ENCODE results near the gene ARMC12. TPM values are rescaled to one million over a fixed set of nuclear protein-coding genes. Genes with fewer than 3 reads are reported as not detected.

ARMC12 gene
- total and polyA plus RNA-seq, 2 experiments from 2014 or later: 0.90 to 0.94 TPM

- H3K27me3 ChIP-seq (ENCODE audit: insufficient read depth): no peaks in the 10 kb centered on the region
- no peak overlapping the region for H3K4me2 ChIP-seq
- H3F3A ChIP-seq (replicated peaks; ENCODE audit: low read depth): peaks cover 4% of the 10 kb centered on the region; the same call in 1 of the 2 replicates
- no peaks in the 10 kb centered on the region for H3K36me3 ChIP-seq (ENCODE audit: insufficient read depth)
- no peaks in the 10 kb centered on the region for H3K9me2 ChIP-seq (ENCODE audit: insufficient read depth)
- ATAC-seq: no peak
- DNase-seq (ENCODE audit: low spot score): no peak
- H3K9me3 Mint-ChIP-seq: no peaks in the 10 kb centered on the region; the same call in 2 of the 3 replicates
- H3K4me1 ChIP-seq (ENCODE audit: insufficient read depth): no peaks in the 10 kb centered on the region
- no peak overlapping the region for H3K4me3 ChIP-seq
- H3K27ac ChIP-seq (ENCODE audit: low read depth): no peak overlapping the region
- H3K4me3 Mint-ChIP-seq: no peak overlapping the region
- H2AFZ ChIP-seq: no peak overlapping the region
- no peaks in the 10 kb centered on the region for H4K20me1 ChIP-seq (replicated peaks; ENCODE audit: insufficient read depth)
- TF ChIP-seq EZH2 (IDR thresholded peaks at IDR 0.05; ENCODE audit: low read depth, unreplicated experiment) (no peak), EZH2phosphoT487 (IDR thresholded peaks at IDR 0.05; ENCODE audit: unreplicated experiment) (no peak), CREB1 (CRISPR knock-in tag; IDR thresholded peaks at IDR 0.05; ENCODE audit: low read depth) (no peak), ZNF114 (CRISPR knock-in tag; IDR thresholded peaks at IDR 0.05) (no peak), ZNF462 (CRISPR knock-in tag; IDR thresholded peaks at IDR 0.05) (no peak), ZNF331 (CRISPR knock-in tag; IDR thresholded peaks at IDR 0.05; ENCODE audit: low read depth) (no peak), JUNB (IDR thresholded peaks at IDR 0.05; ENCODE audit: unreplicated experiment) (no peak), NANOG (IDR thresholded peaks at IDR 0.05; ENCODE audit: borderline replicate concordance) (no peak)
- TF ChIP-seq, protein P1, sequence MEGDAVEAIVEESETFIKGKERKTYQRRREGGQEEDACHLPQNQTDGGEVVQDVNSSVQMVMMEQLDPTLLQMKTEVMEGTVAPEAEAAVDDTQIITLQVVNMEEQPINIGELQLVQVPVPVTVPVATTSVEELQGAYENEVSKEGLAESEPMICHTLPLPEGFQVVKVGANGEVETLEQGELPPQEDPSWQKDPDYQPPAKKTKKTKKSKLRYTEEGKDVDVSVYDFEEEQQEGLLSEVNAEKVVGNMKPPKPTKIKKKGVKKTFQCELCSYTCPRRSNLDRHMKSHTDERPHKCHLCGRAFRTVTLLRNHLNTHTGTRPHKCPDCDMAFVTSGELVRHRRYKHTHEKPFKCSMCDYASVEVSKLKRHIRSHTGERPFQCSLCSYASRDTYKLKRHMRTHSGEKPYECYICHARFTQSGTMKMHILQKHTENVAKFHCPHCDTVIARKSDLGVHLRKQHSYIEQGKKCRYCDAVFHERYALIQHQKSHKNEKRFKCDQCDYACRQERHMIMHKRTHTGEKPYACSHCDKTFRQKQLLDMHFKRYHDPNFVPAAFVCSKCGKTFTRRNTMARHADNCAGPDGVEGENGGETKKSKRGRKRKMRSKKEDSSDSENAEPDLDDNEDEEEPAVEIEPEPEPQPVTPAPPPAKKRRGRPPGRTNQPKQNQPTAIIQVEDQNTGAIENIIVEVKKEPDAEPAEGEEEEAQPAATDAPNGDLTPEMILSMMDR (conservative IDR thresholded peaks at IDR 0.05; ENCODE audit: low read depth in 2 of 2): no peak
- TF ChIP-seq, protein P2, sequence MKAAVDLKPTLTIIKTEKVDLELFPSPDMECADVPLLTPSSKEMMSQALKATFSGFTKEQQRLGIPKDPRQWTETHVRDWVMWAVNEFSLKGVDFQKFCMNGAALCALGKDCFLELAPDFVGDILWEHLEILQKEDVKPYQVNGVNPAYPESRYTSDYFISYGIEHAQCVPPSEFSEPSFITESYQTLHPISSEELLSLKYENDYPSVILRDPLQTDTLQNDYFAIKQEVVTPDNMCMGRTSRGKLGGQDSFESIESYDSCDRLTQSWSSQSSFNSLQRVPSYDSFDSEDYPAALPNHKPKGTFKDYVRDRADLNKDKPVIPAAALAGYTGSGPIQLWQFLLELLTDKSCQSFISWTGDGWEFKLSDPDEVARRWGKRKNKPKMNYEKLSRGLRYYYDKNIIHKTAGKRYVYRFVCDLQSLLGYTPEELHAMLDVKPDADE (IDR thresholded peaks at IDR 0.05): no peak
- TF ChIP-seq, protein P3, sequence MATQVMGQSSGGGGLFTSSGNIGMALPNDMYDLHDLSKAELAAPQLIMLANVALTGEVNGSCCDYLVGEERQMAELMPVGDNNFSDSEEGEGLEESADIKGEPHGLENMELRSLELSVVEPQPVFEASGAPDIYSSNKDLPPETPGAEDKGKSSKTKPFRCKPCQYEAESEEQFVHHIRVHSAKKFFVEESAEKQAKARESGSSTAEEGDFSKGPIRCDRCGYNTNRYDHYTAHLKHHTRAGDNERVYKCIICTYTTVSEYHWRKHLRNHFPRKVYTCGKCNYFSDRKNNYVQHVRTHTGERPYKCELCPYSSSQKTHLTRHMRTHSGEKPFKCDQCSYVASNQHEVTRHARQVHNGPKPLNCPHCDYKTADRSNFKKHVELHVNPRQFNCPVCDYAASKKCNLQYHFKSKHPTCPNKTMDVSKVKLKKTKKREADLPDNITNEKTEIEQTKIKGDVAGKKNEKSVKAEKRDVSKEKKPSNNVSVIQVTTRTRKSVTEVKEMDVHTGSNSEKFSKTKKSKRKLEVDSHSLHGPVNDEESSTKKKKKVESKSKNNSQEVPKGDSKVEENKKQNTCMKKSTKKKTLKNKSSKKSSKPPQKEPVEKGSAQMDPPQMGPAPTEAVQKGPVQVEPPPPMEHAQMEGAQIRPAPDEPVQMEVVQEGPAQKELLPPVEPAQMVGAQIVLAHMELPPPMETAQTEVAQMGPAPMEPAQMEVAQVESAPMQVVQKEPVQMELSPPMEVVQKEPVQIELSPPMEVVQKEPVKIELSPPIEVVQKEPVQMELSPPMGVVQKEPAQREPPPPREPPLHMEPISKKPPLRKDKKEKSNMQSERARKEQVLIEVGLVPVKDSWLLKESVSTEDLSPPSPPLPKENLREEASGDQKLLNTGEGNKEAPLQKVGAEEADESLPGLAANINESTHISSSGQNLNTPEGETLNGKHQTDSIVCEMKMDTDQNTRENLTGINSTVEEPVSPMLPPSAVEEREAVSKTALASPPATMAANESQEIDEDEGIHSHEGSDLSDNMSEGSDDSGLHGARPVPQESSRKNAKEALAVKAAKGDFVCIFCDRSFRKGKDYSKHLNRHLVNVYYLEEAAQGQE (IDR thresholded peaks at IDR 0.05; ENCODE audit: unreplicated experiment): no peak
- H3K27ac Mint-ChIP-seq: no peak overlapping the region
- no peaks in the 10 kb centered on the region for H3K79me2 ChIP-seq (replicated peaks; ENCODE audit: insufficient read depth)
- H3K27me3 Mint-ChIP-seq (ENCODE audit: insufficient read depth, low read depth, poor library complexity): no peaks in the 10 kb centered on the region
- no peaks in the 10 kb centered on the region for H3K36me3 Mint-ChIP-seq (ENCODE audit: low read depth)
- H3K4me1 Mint-ChIP-seq: peaks cover 3% of the 10 kb centered on the region
Observed at GRCh38 chr6:35710241-35710847, 26.5 kb upstream of the ARMC12 start.
